DND-41 (cell line): ENCODE measurements around the gene GATB.

ENCODE experiments used
- ATAC-seq: fragments of 200-7000 bp; cut with Tn5 transposase; 3 replicates; pipeline ENCODE4 v1.9.1; 2021; ENCODE audit warnings: low read depth; ENCODE audit not compliant: insufficient read depth
- DNase-seq: peaks from one replicate; pipeline ENCODE4 v3.0.0-alpha.2; 2020
- H2AFZ ChIP-seq: 2 replicates; pipeline ENCODE4 v1.6.0; 2012; ENCODE audit warnings: low read depth, low read length
- H3K27ac ChIP-seq: 2 replicates; pipeline ENCODE4 v1.5.1; 2012; ENCODE audit warnings: low read length, inconsistent platforms
- H3K27me3 ChIP-seq: fragments of 200-600 bp; sonication (generic); 2 replicates; pipeline ENCODE4 v1.6.0; 2012; ENCODE audit warnings: low read length, mild to moderate bottlenecking, inconsistent platforms; ENCODE audit not compliant: insufficient read depth, poor library complexity
- H3K36me3 ChIP-seq: 2 replicates; pipeline ENCODE4 v1.5.1; 2012; ENCODE audit warnings: low read length, inconsistent platforms; ENCODE audit not compliant: insufficient read depth
- H3K4me1 ChIP-seq: 2 replicates; pipeline ENCODE4 v1.5.1; 2012; ENCODE audit warnings: mild to moderate bottlenecking, low read length; ENCODE audit not compliant: insufficient read depth
- H3K4me2 ChIP-seq: 2 replicates; pipeline ENCODE4 v1.6.0; 2012; ENCODE audit warnings: mild to moderate bottlenecking, moderate library complexity, low read length, inconsistent platforms; ENCODE audit not compliant: insufficient read depth
- H3K4me3 ChIP-seq, 2 experiments: fragments of 200-600 bp in 1 of 2; shearing (Covaris generic) in 1 of 2; 2 replicates each; pipeline ENCODE4 v1.5.1; 2012 to 2016; ENCODE audit warnings: inconsistent platforms in 2 of 2, low read length in 2 of 2, mild to moderate bottlenecking in 2 of 2, low read depth in 1 of 2, moderate library complexity in 1 of 2
- H3K79me2 ChIP-seq: 2 replicates; pipeline ENCODE4 v1.6.0; 2012; ENCODE audit warnings: low read length, inconsistent platforms; ENCODE audit not compliant: insufficient read depth
- H3K9ac ChIP-seq: 2 replicates; pipeline ENCODE4 v1.6.0; 2012; ENCODE audit warnings: low read depth, mild to moderate bottlenecking, inconsistent platforms, low read length, moderate library complexity
- H3K9me3 ChIP-seq: 2 replicates; pipeline ENCODE4 v1.5.1; 2012; ENCODE audit warnings: low read length, moderate library complexity, mild to moderate bottlenecking, inconsistent platforms; ENCODE audit not compliant: insufficient read depth, severe bottlenecking
- H4K20me1 ChIP-seq: 2 replicates; pipeline ENCODE4 v1.6.0; 2012; ENCODE audit warnings: low read length; ENCODE audit not compliant: insufficient read depth
- CTCF ChIP-seq: IDR thresholded peaks from 2 replicates; pipeline ENCODE4 v1.5.1; 2012; ENCODE audit warnings: borderline replicate concordance, low read length, moderate library complexity, mild to moderate bottlenecking; ENCODE audit not compliant: poor library complexity, severe bottlenecking; ENCODE audit errors: extremely low read depth
- EZH2 ChIP-seq: IDR thresholded peaks from 3 replicates; pipeline ENCODE4 v1.6.1; 2012; ENCODE audit warnings: borderline replicate concordance, low read depth, mild to moderate bottlenecking, moderate library complexity, low read length, inconsistent platforms; ENCODE audit not compliant: severe bottlenecking

GATB gene

DNA sequence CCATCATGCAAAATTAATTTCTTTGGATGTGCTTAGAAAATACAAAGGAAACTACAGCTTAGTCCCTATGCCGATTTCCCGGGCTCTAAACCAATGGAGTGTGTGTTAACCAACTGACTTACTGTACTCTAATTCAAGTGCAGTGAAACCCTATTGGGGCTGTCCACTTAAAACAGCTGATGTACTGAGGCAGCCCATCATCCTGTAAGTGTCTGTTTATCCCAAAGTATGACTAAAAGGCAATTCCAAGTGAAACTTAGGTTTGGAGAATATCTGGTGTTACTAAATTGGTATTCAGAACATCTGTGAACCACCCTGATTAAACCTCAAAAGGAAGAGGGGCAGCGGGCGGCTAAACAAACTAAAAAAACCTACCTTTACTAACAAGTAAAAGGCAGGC is 79.7 kb downstream of the GATB start:
- no peak for TF ChIP-seq CTCF
- no peak for TF ChIP-seq EZH2
- Histone ChIP-seq H3K36me3 (peaks cover 9% of the 10 kb centered on the region; the same call in 1 of the 2 replicates), H3K4me1 (no peaks in the 10 kb centered on the region), H4K20me1 (no peaks in the 10 kb centered on the region), H3K4me3 (no peak overlapping the region), H3K27ac (no peak overlapping the region), H3K9ac (no peak overlapping the region), H3K4me2 (no peak overlapping the region), H2AFZ (no peak overlapping the region), H3K27me3 (no peaks in the 10 kb centered on the region), H3K79me2 (no peaks in the 10 kb centered on the region), H3K9me3 (no peaks in the 10 kb centered on the region)
- DNase-seq (no peak), ATAC-seq (no peak)

- Histone ChIP-seq H4K20me1 (no peaks in the 10 kb centered on the region), H3K4me2 (no peak overlapping the region), H3K27me3 (no peaks in the 10 kb centered on the region), H3K9ac (no peak overlapping the region), H3K4me3 (no peak overlapping the region), H3K79me2 (no peaks in the 10 kb centered on the region), H3K27ac (no peak overlapping the region), H3K4me1 (no peaks in the 10 kb centered on the region), H3K9me3 (no peaks in the 10 kb centered on the region), H3K36me3 (peaks cover 9% of the 10 kb centered on the region; the same call in 1 of the 2 replicates), H2AFZ (no peak overlapping the region)
- TF ChIP-seq EZH2 (no peak), CTCF (no peak)
- ATAC-seq (no peak), DNase-seq (no peak)
Observed at GRCh38 chr4:151679231-151679630, 81.6 kb downstream of the GATB start.

DNA sequence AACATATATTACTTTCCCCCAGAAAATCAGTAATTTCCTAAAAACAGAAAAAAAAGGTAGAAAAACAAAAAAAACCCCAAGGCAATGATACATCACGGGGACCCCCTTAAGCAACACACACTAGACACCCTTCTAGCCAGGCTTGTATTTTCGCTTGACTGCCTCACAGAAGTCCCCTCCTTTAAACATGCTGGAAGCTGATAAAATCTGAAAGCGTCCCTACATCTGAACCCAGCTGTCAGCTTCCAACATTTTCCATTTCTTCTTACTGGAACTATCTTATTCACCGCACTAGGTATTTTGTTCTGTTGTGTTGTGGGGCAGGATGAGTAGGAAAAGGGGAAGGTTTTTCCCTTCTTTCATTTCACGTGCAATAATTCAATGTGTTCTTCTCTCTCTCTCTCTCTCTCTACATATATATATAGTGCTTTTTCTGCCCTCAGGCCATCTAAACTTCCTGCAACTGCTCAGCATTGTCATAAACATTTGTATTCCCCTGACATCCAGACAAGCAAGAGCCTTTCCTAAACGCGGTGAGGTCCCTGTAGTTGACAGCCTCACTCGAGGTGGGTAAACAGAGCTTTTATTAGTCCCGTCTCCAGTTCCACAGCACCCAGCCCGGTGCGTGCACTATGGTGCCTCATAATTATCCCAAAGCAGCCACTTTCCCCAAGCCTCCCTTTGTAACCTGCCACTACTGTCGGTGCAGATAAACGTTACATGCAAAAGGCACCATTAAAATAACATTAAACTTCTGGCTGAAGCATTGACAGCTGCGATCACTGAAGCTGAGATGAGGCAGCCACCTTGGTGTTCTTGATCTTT is 82.5 kb downstream of the GATB start:
- Histone ChIP-seq H3K4me2 (no peak overlapping the region), H3K9ac (no peak overlapping the region), H3K4me3 (no peak overlapping the region), H3K9me3 (no peaks in the 10 kb centered on the region), H3K27me3 (no peaks in the 10 kb centered on the region), H3K36me3 (peaks cover 9% of the 10 kb centered on the region; the same call in 1 of the 2 replicates), H3K27ac (no peak overlapping the region), H2AFZ (no peak overlapping the region), H3K4me1 (no peaks in the 10 kb centered on the region), H3K79me2 (no peaks in the 10 kb centered on the region), H4K20me1 (no peaks in the 10 kb centered on the region)
- no peak for TF ChIP-seq CTCF
- no peak for TF ChIP-seq EZH2
- no peak for ATAC-seq
- no peak for DNase-seq
